ENCODE measurements around the gene EGFR. TPM values are rescaled to one million over a fixed set of nuclear protein-coding genes. Genes with fewer than 3 reads are reported as not detected.

The EGFR gene
- total RNA-seq, 1 donor from 2014 or later, result 78.3 TPM

- TF ChIP-seq CTCF (IDR thresholded peaks at IDR 0.05), result no peak
- no peaks in the 10 kb centered on the region for H3K27me3 ChIP-seq
- H3K9me3 ChIP-seq, result no peaks in the 10 kb centered on the region
- intact Hi-C loops (cut with DNase I), result no loop called here
- DNase-seq (no peak), ATAC-seq (no peak)
- H3K27ac ChIP-seq, result peak overlapping the region; percentile 24
- no peak overlapping the region for H3K4me3 ChIP-seq
- peaks cover 11% of the 10 kb centered on the region for H3K36me3 ChIP-seq
- no peaks in the 10 kb centered on the region for H3K4me1 ChIP-seq
These were observed 173.9 kb downstream of the EGFR start for GRCh38 chr7:55192723-55193122.

DNA sequence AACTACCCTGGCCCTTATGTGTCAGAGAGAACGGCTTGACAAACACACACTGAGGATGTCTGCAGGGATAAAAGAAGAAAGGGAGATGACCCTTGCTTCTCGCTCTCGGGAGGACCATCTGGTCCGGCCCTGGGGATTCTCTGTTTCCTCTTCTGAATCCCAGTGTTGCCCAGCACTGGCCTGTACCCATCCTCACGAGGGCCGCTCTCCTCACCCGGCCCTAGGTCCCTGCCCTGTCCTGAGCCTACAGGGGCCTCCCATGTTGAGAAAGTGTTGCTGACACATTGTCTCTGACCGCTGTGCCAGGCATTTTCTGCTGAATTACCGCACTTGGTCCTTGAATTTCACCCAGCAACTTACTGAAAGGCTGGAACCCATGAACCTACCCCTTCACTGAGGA, 174.4 kb downstream of the EGFR start:
- Histone ChIP-seq H3K9me3 (no peaks in the 10 kb centered on the region), H3K36me3 (peaks cover 12% of the 10 kb centered on the region), H3K27me3 (no peaks in the 10 kb centered on the region), H3K4me3 (no peak overlapping the region), H3K4me1 (no peaks in the 10 kb centered on the region), H3K27ac (peak overlapping the region; percentile 17)
- intact Hi-C loops (cut with DNase I), result no loop called here
- ATAC-seq, result no peak
- no peak for DNase-seq
- no peak for TF ChIP-seq CTCF (IDR thresholded peaks at IDR 0.05)

GRCh38 chr7:55194522-55194921, 175.7 kb downstream of the EGFR start:
- intact Hi-C loops (cut with DNase I), result no loop called here
- DNase-seq (peak; percentile 74), ATAC-seq (peak; percentile 90)
- Histone ChIP-seq H3K27ac (peak overlapping the region; percentile 53), H3K9me3 (no peaks in the 10 kb centered on the region), H3K27me3 (no peaks in the 10 kb centered on the region), H3K4me3 (no peak overlapping the region), H3K36me3 (peaks cover 24% of the 10 kb centered on the region), H3K4me1 (no peaks in the 10 kb centered on the region)
- TF ChIP-seq CTCF (IDR thresholded peaks at IDR 0.05), result no peak

- no peaks in the 10 kb centered on the region for H3K27me3 ChIP-seq
- no peaks in the 10 kb centered on the region for H3K4me1 ChIP-seq
- ATAC-seq (no peak), DNase-seq (no peak)
- no peak overlapping the region for H3K27ac ChIP-seq
- no peak for TF ChIP-seq CTCF (IDR thresholded peaks at IDR 0.05)
- H3K36me3 ChIP-seq, result peaks cover 48% of the 10 kb centered on the region
- H3K9me3 ChIP-seq, result no peaks in the 10 kb centered on the region
- no peak overlapping the region for H3K4me3 ChIP-seq
- intact Hi-C loops (cut with DNase I), result no loop called here
These were observed 180.0 kb downstream of the EGFR start for GRCh38 chr7:55198634-55199392.

DNA sequence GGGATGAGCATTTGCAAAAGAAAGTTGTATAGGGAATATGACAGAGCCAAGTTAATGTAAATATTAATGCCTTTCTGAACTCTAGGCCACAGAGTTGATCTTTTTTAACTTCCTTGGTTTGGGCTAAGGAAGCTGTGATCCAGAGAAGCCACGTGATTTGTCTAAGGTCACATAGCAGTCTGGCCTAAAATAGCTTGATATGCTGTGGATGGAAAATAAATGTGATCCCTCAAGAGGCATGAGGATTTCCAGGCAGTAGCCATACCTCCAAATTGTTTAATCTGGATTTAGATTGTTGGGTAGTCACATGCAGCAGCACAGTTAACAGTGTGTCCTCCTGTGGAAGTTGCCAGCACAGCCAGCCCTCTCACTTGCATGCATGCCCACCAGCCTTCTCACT, 180.6 kb downstream of the EGFR start:
- Histone ChIP-seq H3K9me3 (no peaks in the 10 kb centered on the region), H3K4me3 (no peak overlapping the region), H3K27ac (no peak overlapping the region), H3K4me1 (no peaks in the 10 kb centered on the region), H3K27me3 (no peaks in the 10 kb centered on the region), H3K36me3 (peaks cover 54% of the 10 kb centered on the region)
- ATAC-seq, result no peak
- no peak for TF ChIP-seq CTCF (IDR thresholded peaks at IDR 0.05)
- intact Hi-C loops (cut with DNase I), result no loop called here
- DNase-seq, result no peak
